HS-27A (cell line): ENCODE results near the gene KRT82.
"Not testable (repeated sequence)": the region's sequence is repeated elsewhere in the genome, so short reads cannot be mapped to it uniquely, and the experiment has no call there.

Experiments
- DNase-seq: peaks from one replicate; pipeline ENCODE4 v3.0.0-alpha.2; 2012; ENCODE audit warnings: low read depth, missing footprints

The KRT82 gene

GRCh38 chr12:52360106-52360662 is 46.0 kb downstream of the KRT82 start:
- DNase-seq = no peak

GRCh38 chr12:52359621-52360061 is 46.5 kb downstream of the KRT82 start:
- DNase-seq = no peak

- DNase-seq = no peak
Observed at GRCh38 chr12:52358575-52359350, 47.4 kb downstream of the KRT82 start.

- DNase-seq = no peak
Observed at GRCh38 chr12:52356762-52357580, 49.2 kb downstream of the KRT82 start.

GRCh38 chr12:52356031-52356761 is 49.9 kb downstream of the KRT82 start:
- no peak for DNase-seq

GRCh38 chr12:52355176-52355575 is 51.0 kb downstream of the KRT82 start:
- no peak for DNase-seq

GRCh38 chr12:52354200-52354599 is 51.9 kb downstream of the KRT82 start:
- DNase-seq = no peak

- no peak for DNase-seq
Observed at GRCh38 chr12:52353766-52354165, 52.4 kb downstream of the KRT82 start.

GRCh38 chr12:52352951-52353350 is 53.2 kb downstream of the KRT82 start:
- no peak for DNase-seq

DNA sequence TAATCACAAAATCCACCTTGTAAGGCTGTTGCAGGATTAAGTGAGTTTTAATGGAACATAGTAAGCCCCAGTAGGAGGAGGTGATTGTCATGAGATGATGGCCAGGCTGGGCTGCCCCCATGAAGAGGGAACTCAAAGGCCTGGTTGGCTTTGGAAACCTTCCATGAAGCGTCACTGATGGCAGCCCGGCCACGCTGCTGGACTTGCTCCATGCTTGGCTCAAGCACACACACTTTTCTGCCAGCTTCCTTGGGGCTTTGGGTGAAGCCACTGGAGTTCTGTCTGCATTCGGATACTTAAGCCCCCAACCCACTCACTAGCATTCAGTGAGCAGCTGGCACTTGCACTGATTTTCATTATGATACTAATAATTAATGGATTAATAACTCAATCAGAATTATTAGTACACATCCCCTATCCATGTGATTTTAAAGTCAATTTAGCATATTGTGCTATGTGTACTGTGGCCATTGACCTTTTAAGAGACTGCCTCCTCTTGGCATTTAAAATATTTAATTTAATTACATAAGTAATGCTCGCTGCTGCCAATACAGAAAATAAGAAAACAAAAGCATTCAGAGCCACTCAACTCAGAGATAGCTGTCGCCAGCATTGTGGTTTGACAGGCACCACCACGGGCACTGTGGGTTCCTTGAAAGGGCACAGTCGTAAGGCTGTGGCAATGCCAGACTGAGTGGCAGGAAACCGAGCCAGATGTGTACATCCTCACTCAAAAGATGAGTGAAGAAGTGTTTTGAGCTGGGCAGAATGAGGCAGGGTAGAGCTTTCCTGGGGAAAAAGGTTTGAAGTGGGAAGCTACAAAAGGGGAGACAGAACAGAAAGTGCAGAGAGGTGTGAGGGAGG is 54.7 kb downstream of the KRT82 start:
- no peak for DNase-seq

- no peak for DNase-seq
Observed at GRCh38 chr12:52350786-52351185, 55.3 kb downstream of the KRT82 start.

DNA sequence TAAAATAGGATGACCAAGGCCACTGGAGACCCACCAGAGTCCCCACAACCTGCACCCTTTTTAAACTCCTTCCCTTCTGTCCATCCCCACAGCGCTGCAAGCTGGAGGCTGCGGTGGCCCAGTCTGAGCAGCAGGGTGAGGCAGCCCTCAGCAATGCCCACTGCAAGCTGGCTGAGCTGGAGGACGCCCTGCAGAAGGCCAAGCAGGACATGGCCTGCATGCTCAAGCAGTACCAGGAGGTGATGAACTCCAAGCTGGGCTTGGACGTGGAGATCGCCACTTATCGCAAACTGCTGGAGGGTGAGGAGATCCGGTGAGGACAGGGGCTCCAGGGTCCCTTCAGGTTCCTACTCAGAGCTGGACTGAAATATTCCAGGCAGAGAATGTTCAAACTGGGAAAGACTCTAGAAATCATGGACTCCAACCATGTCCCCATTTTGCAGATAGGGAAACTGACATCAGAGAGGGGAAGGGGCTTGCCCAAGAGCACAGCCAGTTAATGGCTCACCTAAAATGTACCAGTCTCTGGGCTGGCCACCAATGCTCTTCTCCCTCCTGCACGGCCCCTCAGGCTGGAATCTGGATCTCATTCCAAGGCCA is 56.0 kb downstream of the KRT82 start:
- DNase-seq = no peak

DNA sequence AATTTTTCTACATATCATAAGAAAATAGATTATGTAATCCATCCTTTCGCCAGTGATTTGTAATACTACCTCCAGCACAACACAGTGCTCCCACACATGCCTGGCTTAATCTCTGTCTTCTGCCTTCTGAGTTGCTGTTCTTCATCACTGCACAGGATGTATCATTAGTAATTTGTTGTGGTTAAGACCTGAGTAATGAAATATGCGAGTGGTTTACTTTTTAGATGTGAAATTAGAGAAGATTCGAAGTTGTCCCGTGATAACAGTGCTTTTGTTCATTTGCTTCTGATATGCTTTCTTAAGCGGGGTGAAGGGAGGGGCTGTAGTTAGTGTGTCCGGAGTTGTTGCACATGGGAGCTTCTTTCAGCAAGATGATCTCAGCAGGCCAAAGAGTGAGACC is 56.9 kb downstream of the KRT82 start:
- no peak for DNase-seq

GRCh38 chr12:52347551-52348510 is 58.3 kb downstream of the KRT82 start:
- DNase-seq = no peak

DNA sequence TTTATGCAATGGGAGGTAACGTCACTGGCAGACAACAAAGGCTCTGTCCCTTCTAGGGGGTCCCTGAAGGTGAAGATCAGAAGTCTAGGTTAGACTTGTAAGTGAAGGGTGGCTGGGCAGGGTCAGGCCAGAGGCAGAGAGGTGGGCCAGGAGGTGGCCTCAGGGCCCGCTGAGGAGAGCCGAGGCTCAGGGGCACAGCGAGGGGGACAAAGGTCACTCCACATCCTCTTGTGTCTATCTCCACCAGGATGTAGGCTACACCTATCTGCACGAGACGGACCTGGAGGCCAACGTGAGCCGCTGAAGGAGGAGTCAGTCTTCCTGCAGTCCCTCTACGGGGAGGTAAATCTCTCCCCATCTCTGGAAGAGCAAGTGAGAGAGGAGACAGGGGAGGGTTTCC is 59.1 kb downstream of the KRT82 start:
- no peak for DNase-seq

DNA sequence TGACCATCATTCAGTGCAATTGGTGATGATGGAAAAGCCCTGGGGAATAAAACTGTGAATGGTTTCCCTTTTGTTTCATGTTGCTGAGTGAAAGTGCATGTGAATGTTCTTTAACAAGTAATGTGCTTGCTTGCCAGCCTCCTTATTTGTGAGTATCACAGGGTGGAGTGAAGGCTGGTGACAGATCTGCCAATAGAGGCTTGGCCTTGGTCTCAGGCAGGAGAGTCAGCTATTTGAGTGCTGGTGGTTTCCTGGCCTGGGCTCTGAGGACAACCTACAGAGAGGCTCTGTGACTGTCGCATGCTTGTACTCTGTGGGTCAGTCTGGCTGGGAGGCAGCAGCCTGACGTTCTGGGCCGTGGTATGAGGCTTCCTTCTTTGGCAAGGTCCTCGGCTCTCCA is 59.5 kb downstream of the KRT82 start:
- DNase-seq = no peak

- DNase-seq = not testable (repeated sequence)
Observed at GRCh38 chr12:52345041-52345440, 61.1 kb downstream of the KRT82 start.

GRCh38 chr12:52344111-52344510 is 62.0 kb downstream of the KRT82 start:
- DNase-seq = no peak
